ENCODE data around the gene CPT1C. TPM values are rescaled to one million over a fixed set of nuclear protein-coding genes. Genes with fewer than 3 reads are reported as not detected.

The CPT1C gene
- total RNA-seq, 1 donor from 2014 or later = 133 TPM

- no peaks in the 10 kb centered on the region for H3K4me1 Mint-ChIP-seq (ENCODE audit: low read depth, unreplicated experiment)
- H3K9me3 Mint-ChIP-seq (ENCODE audit: unreplicated experiment) = peaks cover 7% of the 10 kb centered on the region
- H3K27ac Mint-ChIP-seq (ENCODE audit: unreplicated experiment) = peak overlapping the region; percentile 85
- peak overlapping the region; percentile 82 for H3K4me3 Mint-ChIP-seq (ENCODE audit: unreplicated experiment)
- no peaks in the 10 kb centered on the region for H3K36me3 Mint-ChIP-seq (ENCODE audit: unreplicated experiment)
- peaks cover 6% of the 10 kb centered on the region for H3K27me3 Mint-ChIP-seq (ENCODE audit: unreplicated experiment)
- TF ChIP-seq, protein P1, sequence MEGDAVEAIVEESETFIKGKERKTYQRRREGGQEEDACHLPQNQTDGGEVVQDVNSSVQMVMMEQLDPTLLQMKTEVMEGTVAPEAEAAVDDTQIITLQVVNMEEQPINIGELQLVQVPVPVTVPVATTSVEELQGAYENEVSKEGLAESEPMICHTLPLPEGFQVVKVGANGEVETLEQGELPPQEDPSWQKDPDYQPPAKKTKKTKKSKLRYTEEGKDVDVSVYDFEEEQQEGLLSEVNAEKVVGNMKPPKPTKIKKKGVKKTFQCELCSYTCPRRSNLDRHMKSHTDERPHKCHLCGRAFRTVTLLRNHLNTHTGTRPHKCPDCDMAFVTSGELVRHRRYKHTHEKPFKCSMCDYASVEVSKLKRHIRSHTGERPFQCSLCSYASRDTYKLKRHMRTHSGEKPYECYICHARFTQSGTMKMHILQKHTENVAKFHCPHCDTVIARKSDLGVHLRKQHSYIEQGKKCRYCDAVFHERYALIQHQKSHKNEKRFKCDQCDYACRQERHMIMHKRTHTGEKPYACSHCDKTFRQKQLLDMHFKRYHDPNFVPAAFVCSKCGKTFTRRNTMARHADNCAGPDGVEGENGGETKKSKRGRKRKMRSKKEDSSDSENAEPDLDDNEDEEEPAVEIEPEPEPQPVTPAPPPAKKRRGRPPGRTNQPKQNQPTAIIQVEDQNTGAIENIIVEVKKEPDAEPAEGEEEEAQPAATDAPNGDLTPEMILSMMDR (IDR thresholded peaks at IDR 0.05; ENCODE audit: partially characterized antibody, unreplicated experiment) = peak; percentile 89
- peak; percentile 91 for DNase-seq
These were observed 18.6 kb upstream of the CPT1C start for GRCh38 chr19:49672131-49672919.

DNA sequence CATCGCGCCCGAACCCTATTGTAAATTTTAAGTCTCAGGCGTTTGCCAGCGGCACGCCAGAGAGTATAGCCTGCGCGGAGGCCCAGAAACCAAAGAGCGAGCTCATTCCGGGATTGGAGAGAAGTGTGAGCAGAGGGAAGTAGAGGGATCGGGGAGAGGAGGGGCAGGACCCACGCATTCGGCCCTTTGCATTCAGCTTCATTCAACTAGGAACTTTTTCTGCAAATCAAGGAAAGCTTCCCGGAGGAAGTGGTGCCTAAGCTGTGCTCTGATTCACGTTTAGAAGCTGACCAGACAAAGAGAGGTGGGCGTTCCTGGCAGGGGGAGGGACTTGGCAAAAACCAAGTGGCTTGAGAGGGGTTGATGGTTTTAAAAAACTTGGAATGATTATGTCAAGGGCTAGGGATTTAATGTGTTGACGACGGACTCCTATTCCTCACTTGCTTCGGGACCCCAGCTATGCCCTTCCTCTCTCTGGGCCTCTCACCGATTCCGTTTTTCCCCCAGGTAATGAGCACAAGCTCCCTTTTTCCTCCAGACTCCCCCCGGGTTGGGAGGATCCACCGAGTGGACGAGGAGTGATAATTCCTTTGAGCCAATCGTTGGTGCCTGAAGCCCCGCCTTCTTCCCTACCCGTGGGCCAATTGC, 14.7 kb upstream of the CPT1C start:
- peak overlapping the region; percentile 99 for H3K4me3 Mint-ChIP-seq (ENCODE audit: unreplicated experiment)
- TF ChIP-seq, protein P1 (IDR thresholded peaks at IDR 0.05; ENCODE audit: partially characterized antibody, unreplicated experiment) = no peak
- H3K4me1 Mint-ChIP-seq (ENCODE audit: low read depth, unreplicated experiment) = peaks cover 12% of the 10 kb centered on the region
- peaks cover 7% of the 10 kb centered on the region for H3K9me3 Mint-ChIP-seq (ENCODE audit: unreplicated experiment)
- DNase-seq = peak; percentile 74
- no peaks in the 10 kb centered on the region for H3K36me3 Mint-ChIP-seq (ENCODE audit: unreplicated experiment)
- peak overlapping the region; percentile 100 for H3K27ac Mint-ChIP-seq (ENCODE audit: unreplicated experiment)
- peaks cover 6% of the 10 kb centered on the region for H3K27me3 Mint-ChIP-seq (ENCODE audit: unreplicated experiment)

- Mint-ChIP-seq H3K9me3 (ENCODE audit: unreplicated experiment) (peaks cover 7% of the 10 kb centered on the region), H3K4me1 (ENCODE audit: low read depth, unreplicated experiment) (peaks cover 12% of the 10 kb centered on the region), H3K4me3 (ENCODE audit: unreplicated experiment) (peak overlapping the region; percentile 99), H3K27me3 (ENCODE audit: unreplicated experiment) (peaks cover 6% of the 10 kb centered on the region), H3K27ac (ENCODE audit: unreplicated experiment) (peak overlapping the region; percentile 100), H3K36me3 (ENCODE audit: unreplicated experiment) (no peaks in the 10 kb centered on the region)
- TF ChIP-seq, protein P1 (IDR thresholded peaks at IDR 0.05; ENCODE audit: partially characterized antibody, unreplicated experiment) = no peak
- peak; percentile 98 for DNase-seq
These were observed 14.1 kb upstream of the CPT1C start for GRCh38 chr19:49676784-49677230.

- peaks cover 7% of the 10 kb centered on the region for H3K9me3 Mint-ChIP-seq (ENCODE audit: unreplicated experiment)
These were observed 13.6 kb upstream of the CPT1C start, which contains the start of gene PRMT1 for GRCh38 chr19:49677231-49677900. Gene PRMT1, plus strand, starts transcription at chr19:49677271. Its CDS starts 10 bp downstream, at chr19:49677281.

More at GRCh38 chr19:49677231-49677900, 13.6 kb upstream of the CPT1C start, which contains the start of gene PRMT1:
- H3K4me3 Mint-ChIP-seq (ENCODE audit: unreplicated experiment) = peak within 1 kb of the TSS; percentile 99
- peaks cover 6% of the 10 kb centered on the region for H3K27me3 Mint-ChIP-seq (ENCODE audit: unreplicated experiment)
- H3K27ac Mint-ChIP-seq (ENCODE audit: unreplicated experiment) = peak within 1 kb of the TSS; percentile 100
- H3K36me3 Mint-ChIP-seq (ENCODE audit: unreplicated experiment) = no peaks in the 10 kb centered on the region
- H3K4me1 Mint-ChIP-seq (ENCODE audit: low read depth, unreplicated experiment) = peaks cover 12% of the 10 kb centered on the region
- DNase-seq = peak; percentile 76
- TF ChIP-seq, protein P1 (IDR thresholded peaks at IDR 0.05; ENCODE audit: partially characterized antibody, unreplicated experiment) = no peak

Data from glutamatergic neuron (in vitro differentiated cells).